Astrocyte of the cerebellum (primary cell): ENCODE data around the gene LTC4S.

Experiments
- DNase-seq: peaks from one replicate; pipeline ENCODE4 v3.0.0-alpha.2; 2011; ENCODE audit warnings: low read depth
- H3K4me3 ChIP-seq: 2 replicates; pipeline ENCODE4 v1.5.1; 2011; ENCODE audit warnings: mild to moderate bottlenecking, low read depth, low read length, moderate library complexity
- CTCF ChIP-seq: IDR thresholded peaks from 2 replicates; pipeline ENCODE4 v1.5.1; 2012; ENCODE audit warnings: low read length, low read depth, moderate library complexity, mild to moderate bottlenecking; ENCODE audit errors: missing control alignments
- in situ Hi-C: cut with HindIII; loops from 2 replicates; pipeline ENCODE4 v1.10.0; 2017; ENCODE audit warnings: low sequenced_read_pairs

The LTC4S gene

GRCh38 chr5:179765400-179765799 lies 28.4 kb upstream of the LTC4S start:
- TF ChIP-seq CTCF: no peak
- no peak overlapping the region for H3K4me3 ChIP-seq
- in situ Hi-C loops: no loop called here
- peak; percentile 67 for DNase-seq

GRCh38 chr5:179766021-179766725 lies 27.6 kb upstream of the LTC4S start:
- DNase-seq: peak; percentile 49
- in situ Hi-C loops: no loop called here
- no peak for TF ChIP-seq CTCF
- no peak overlapping the region for H3K4me3 ChIP-seq

- in situ Hi-C loops: no loop called here
- H3K4me3 ChIP-seq: no peak overlapping the region
- DNase-seq: no peak
- no peak for TF ChIP-seq CTCF
These were observed 26.9 kb upstream of the LTC4S start for GRCh38 chr5:179766726-179767455.

GRCh38 chr5:179767496-179768100 lies 26.2 kb upstream of the LTC4S start:
- DNase-seq: no peak
- in situ Hi-C loops: no loop called here
- no peak for TF ChIP-seq CTCF
- no peak overlapping the region for H3K4me3 ChIP-seq

- in situ Hi-C loops: no loop called here
- no peak overlapping the region for H3K4me3 ChIP-seq
- DNase-seq: no peak
- TF ChIP-seq CTCF: peak; percentile 29
These were observed 25.3 kb upstream of the LTC4S start for GRCh38 chr5:179768326-179769085.

GRCh38 chr5:179769271-179769670 lies 24.5 kb upstream of the LTC4S start:
- no peak for TF ChIP-seq CTCF
- no peak for DNase-seq
- no peak overlapping the region for H3K4me3 ChIP-seq
- in situ Hi-C loops: no loop called here
